ENCODE measurements around the gene MRM2.
"Not testable (repeated sequence)": the region's sequence is repeated elsewhere in the genome, so short reads cannot be mapped to it uniquely, and the experiment has no call there.

MRM2 gene

DNA sequence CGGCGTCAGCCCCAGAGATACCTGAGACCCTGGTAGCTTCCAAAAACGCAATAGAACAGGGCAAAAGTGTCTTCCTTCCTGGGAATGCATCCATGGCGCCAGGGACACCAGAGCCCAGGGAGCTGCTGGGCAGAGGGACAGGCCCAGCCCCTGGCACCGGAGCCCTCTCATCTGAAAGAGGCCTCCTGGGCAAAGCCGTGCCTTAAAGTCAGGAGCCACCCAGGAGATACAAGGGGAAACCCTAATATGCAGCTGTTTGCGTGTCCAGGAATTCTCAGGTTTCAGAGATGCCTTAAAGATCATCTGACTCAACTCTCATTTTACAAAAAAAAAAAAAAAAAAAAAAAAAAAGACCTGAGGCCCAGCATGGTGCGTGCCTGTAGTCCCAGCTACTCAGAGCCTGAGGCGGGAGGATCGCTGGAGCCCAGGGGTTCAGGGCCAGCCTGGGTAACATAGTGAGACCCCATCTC lies 28.0 kb upstream of the MRM2 start:
- TF ChIP-seq, protein P1, sequence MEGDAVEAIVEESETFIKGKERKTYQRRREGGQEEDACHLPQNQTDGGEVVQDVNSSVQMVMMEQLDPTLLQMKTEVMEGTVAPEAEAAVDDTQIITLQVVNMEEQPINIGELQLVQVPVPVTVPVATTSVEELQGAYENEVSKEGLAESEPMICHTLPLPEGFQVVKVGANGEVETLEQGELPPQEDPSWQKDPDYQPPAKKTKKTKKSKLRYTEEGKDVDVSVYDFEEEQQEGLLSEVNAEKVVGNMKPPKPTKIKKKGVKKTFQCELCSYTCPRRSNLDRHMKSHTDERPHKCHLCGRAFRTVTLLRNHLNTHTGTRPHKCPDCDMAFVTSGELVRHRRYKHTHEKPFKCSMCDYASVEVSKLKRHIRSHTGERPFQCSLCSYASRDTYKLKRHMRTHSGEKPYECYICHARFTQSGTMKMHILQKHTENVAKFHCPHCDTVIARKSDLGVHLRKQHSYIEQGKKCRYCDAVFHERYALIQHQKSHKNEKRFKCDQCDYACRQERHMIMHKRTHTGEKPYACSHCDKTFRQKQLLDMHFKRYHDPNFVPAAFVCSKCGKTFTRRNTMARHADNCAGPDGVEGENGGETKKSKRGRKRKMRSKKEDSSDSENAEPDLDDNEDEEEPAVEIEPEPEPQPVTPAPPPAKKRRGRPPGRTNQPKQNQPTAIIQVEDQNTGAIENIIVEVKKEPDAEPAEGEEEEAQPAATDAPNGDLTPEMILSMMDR (IDR thresholded peaks at IDR 0.05; ENCODE audit: control insufficient read depth, insufficient read depth, low read depth, low read length, missing control alignments): no peak
- DNase-seq (ENCODE audit: low read depth): no peak
- H3K4me3 ChIP-seq (ENCODE audit: control insufficient read depth, low read depth, low read length): no peak overlapping the region

DNA sequence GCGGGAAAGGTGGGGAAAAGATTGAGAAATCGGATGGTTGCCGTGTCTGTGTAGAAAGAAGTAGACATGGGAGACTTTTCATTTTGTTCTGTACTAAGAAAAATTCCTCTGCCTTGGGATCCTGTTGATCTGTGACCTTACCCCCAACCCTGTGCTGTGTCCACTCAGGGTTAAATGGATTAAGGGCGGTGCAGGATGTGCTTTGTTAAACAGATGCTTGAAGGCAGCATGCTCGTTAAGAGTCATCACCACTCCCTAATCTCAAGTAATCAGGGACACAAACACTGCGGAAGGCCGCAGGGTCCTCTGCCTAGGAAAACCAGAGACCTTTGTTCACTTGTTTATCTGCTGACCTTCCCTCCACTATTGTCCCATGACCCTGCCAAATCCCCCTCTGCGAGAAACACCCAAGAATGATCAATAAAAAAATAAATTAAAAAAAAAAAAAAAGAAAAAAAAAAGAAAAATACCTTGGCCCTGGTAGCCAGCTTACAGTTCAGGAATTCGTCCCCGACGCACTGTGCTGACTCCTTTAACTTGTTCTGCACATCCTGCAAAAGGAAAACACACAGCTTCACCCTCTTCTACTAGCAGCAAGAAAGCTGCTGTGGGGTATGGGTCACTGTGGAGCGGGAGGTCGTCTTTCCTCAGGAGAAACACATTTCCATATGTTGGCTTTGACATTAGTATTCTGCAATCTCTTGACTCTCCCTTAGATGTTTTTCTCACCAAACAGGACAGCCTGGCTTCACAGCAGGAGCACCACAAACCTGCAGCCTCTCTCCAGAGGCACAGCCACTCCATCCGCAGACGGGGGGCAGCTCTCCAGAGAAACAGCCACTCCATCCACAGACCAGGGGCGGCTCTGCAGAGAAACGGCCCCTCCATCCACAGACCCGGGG lies 27.3 kb upstream of the MRM2 start:
- not testable (repeated sequence) for H3K4me3 ChIP-seq (ENCODE audit: control insufficient read depth, low read depth, low read length); DNase-seq (ENCODE audit: low read depth)

DNA sequence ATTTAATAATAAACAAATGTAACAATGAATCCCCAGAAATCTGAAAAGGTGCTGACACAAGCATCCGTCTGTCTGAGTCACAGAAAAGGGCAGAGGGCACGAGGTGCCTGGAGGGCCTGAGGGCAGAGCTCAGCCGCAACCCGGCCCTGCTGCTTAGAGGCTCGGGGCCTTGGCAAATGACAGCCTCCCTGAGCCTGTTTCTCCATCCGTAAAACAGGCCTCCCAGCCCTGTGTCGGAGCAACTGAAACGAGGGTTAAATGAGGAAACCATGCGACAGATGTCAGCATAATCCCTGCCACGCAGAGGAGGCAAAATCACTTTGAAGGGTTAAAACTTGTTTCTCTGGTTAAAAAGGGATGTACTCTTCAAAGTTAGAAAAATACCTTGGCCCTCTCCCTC lies 24.9 kb upstream of the MRM2 start:
- TF ChIP-seq, protein P1 (IDR thresholded peaks at IDR 0.05; ENCODE audit: control insufficient read depth, insufficient read depth, low read depth, low read length, missing control alignments): no peak
- no peak overlapping the region for H3K4me3 ChIP-seq (ENCODE audit: control insufficient read depth, low read depth, low read length)
- DNase-seq (ENCODE audit: low read depth): no peak

DNA sequence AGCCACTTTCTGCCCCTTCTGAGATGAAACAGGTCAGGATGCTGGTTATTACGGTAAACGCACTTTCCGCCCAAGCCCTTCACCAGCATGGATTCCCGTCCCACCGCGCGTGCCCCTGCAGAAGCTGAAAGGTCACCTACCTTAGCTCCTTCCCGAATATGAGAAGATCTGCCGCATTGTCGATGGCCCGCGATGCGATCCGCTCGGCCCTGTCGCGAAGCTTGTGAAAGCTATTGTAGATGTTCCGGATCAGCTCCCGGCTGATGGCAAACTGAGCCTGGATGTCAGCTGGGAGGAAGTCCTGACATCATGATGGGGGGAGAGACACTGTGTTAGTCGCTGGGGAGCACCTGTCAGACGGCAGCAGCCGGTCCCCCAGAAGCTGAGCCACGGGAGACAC lies 22.2 kb upstream of the MRM2 start:
- TF ChIP-seq, protein P1 (IDR thresholded peaks at IDR 0.05; ENCODE audit: control insufficient read depth, insufficient read depth, low read depth, low read length, missing control alignments): no peak
- H3K4me3 ChIP-seq (ENCODE audit: control insufficient read depth, low read depth, low read length): no peak overlapping the region
- DNase-seq (ENCODE audit: low read depth): no peak

DNA sequence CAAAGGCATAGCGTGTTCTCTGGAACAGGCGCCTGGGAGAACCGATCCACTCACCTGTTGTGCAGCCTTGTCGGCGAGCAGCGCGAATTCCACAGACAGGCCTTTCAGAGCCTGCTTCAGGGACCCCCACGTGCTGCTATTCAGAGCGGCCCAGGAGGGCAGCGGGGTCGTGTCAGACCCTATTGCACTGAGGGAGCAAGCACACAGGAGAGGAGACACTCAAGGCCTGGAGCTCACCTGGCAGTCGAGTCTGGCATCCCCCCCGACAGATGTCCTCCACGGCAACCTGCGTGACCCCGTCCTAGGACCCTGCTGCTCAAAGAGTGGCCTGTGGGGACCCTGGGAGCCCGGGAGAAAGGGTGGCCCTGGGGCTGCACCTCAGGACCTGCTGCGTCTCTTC lies 21.2 kb upstream of the MRM2 start:
- H3K4me3 ChIP-seq (ENCODE audit: control insufficient read depth, low read depth, low read length): no peak overlapping the region
- no peak for DNase-seq (ENCODE audit: low read depth)
- TF ChIP-seq, protein P1 (IDR thresholded peaks at IDR 0.05; ENCODE audit: control insufficient read depth, insufficient read depth, low read depth, low read length, missing control alignments): no peak

DNA sequence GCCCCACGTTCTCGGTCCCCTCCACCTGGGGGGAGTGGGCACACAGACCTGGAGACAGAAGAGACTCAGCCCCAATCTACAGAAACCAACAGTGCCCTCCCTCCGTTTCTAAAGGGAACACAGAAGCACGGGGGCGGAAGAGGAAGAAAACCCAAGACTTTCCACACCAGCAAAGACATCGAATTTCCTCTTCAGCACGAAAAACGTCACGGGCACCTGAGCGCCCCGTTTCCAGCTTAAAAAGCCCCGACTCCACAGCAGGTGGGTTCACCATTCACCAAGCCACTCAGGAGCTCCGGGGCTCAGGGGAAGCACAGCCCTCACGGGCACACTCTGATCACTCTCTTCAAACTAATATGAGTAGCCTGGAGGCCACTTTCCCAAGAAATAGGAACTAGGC lies 19.6 kb upstream of the MRM2 start:
- H3K4me3 ChIP-seq (ENCODE audit: control insufficient read depth, low read depth, low read length): no peak overlapping the region
- no peak for DNase-seq (ENCODE audit: low read depth)
- TF ChIP-seq, protein P1 (IDR thresholded peaks at IDR 0.05; ENCODE audit: control insufficient read depth, insufficient read depth, low read depth, low read length, missing control alignments): no peak

DNA sequence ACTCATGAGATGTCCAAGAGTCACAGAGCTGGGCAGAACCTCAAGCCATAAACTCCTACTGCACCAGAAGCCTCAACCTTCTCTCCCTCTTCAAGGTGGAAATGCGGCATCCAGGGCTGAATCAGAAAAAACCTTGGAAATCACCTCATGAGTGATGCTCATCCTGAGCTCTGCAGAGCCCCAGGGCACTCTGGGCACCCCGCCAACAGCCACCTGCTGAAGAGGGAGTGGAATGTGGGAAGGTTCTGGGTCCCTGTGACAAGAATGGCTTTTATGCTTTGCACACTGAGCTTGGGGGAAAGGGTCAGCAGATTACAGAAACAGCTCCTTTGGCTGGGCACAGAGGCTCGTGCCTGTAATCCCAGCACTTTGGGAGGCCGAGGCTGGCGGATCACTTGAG lies 18.8 kb upstream of the MRM2 start:
- no peak for DNase-seq (ENCODE audit: low read depth)
- no peak overlapping the region for H3K4me3 ChIP-seq (ENCODE audit: control insufficient read depth, low read depth, low read length)
- TF ChIP-seq, protein P1 (IDR thresholded peaks at IDR 0.05; ENCODE audit: control insufficient read depth, insufficient read depth, low read depth, low read length, missing control alignments): no peak

Data from AG09309 (cell line).